Rectal smooth muscle tissue (tissue), 1 donor: Measurements from ENCODE around the gene NUDT17.
A peak's percentile ranks its signal among the peaks of the same experiment; 100 is the strongest.
"Not testable (repeated sequence)": the region's sequence is repeated elsewhere in the genome, so short reads cannot be mapped to it uniquely, and the experiment has no call there.

ENCODE experiments used
- H3K27ac ChIP-seq: one replicate; pipeline ENCODE4 v1.7.0; 2013; ENCODE audit warnings: low read depth, low read length, inconsistent platforms
- H3K27me3 ChIP-seq: one replicate; pipeline ENCODE4 v1.7.0; 2013; ENCODE audit warnings: low read length; ENCODE audit not compliant: control insufficient read depth, insufficient read depth
- H3K36me3 ChIP-seq: one replicate; pipeline ENCODE4 v1.7.0; 2013; ENCODE audit warnings: low read length; ENCODE audit not compliant: control insufficient read depth, insufficient read depth
- H3K4me1 ChIP-seq: one replicate; pipeline ENCODE4 v1.7.0; 2013; ENCODE audit warnings: low read length; ENCODE audit not compliant: control insufficient read depth, insufficient read depth
- H3K4me3 ChIP-seq: one replicate; pipeline ENCODE4 v1.7.0; 2013; ENCODE audit warnings: low read length
- H3K9ac ChIP-seq: one replicate; pipeline ENCODE4 v1.7.0; 2013; ENCODE audit warnings: low read length

Gene NUDT17

GRCh38 chr1:145845514-145846161 is at the start of gene NUDT17:
NUDT17 (plus strand) TSS chr1:145845630; CDS start chr1:145845641, 11 bp downstream.
- H3K27ac ChIP-seq, result peak within 1 kb of the TSS; percentile 53
- H3K9ac ChIP-seq, result peak within 1 kb of the TSS; percentile 28
- peaks cover 26% of the 10 kb centered on the region for H3K36me3 ChIP-seq
- H3K4me3 ChIP-seq, result peak within 1 kb of the TSS; percentile 62
- H3K4me1 ChIP-seq, result no peaks in the 10 kb centered on the region
- H3K27me3 ChIP-seq, result no peaks in the 10 kb centered on the region

- Histone ChIP-seq H3K4me3 (no peak overlapping the region), H3K36me3 (peaks cover 3% of the 10 kb centered on the region), H3K27ac (no peak overlapping the region), H3K9ac (no peak overlapping the region), H3K27me3 (no peaks in the 10 kb centered on the region), H3K4me1 (no peaks in the 10 kb centered on the region)
These were observed 48.7 kb upstream of the NUDT17 start for GRCh38 chr1:145796753-145797152.

GRCh38 chr1:145799806-145800205 is 45.6 kb upstream of the NUDT17 start:
- Histone ChIP-seq H3K9ac (no peak overlapping the region), H3K27ac (no peak overlapping the region), H3K4me1 (no peaks in the 10 kb centered on the region), H3K4me3 (no peak overlapping the region), H3K36me3 (no peaks in the 10 kb centered on the region), H3K27me3 (no peaks in the 10 kb centered on the region)

GRCh38 chr1:145804235-145805045 is 41.0 kb upstream of the NUDT17 start:
- Histone ChIP-seq H3K27ac (no peak overlapping the region), H3K4me1 (no peaks in the 10 kb centered on the region), H3K27me3 (no peaks in the 10 kb centered on the region), H3K4me3 (no peak overlapping the region), H3K36me3 (no peaks in the 10 kb centered on the region), H3K9ac (no peak overlapping the region)

- H3K9ac ChIP-seq, result no peak overlapping the region
- H3K36me3 ChIP-seq, result no peaks in the 10 kb centered on the region
- no peak overlapping the region for H3K27ac ChIP-seq
- no peaks in the 10 kb centered on the region for H3K27me3 ChIP-seq
- no peaks in the 10 kb centered on the region for H3K4me1 ChIP-seq
- no peak overlapping the region for H3K4me3 ChIP-seq
These were observed 40.4 kb upstream of the NUDT17 start for GRCh38 chr1:145805057-145805456.

GRCh38 chr1:145806408-145806807 is 39.0 kb upstream of the NUDT17 start:
- no peak overlapping the region for H3K9ac ChIP-seq
- H3K4me3 ChIP-seq, result no peak overlapping the region
- H3K36me3 ChIP-seq, result no peaks in the 10 kb centered on the region
- no peaks in the 10 kb centered on the region for H3K4me1 ChIP-seq
- H3K27ac ChIP-seq, result no peak overlapping the region
- no peaks in the 10 kb centered on the region for H3K27me3 ChIP-seq

- no peaks in the 10 kb centered on the region for H3K27me3 ChIP-seq
- no peak overlapping the region for H3K27ac ChIP-seq
- H3K4me3 ChIP-seq, result no peak overlapping the region
- H3K9ac ChIP-seq, result no peak overlapping the region
- H3K36me3 ChIP-seq, result no peaks in the 10 kb centered on the region
- no peaks in the 10 kb centered on the region for H3K4me1 ChIP-seq
These were observed 38.6 kb upstream of the NUDT17 start for GRCh38 chr1:145806844-145807243.

GRCh38 chr1:145812977-145813810 is 32.2 kb upstream of the NUDT17 start:
- H3K27me3 ChIP-seq, H3K4me3 ChIP-seq, H3K36me3 ChIP-seq, H3K9ac ChIP-seq, H3K27ac ChIP-seq, H3K4me1 ChIP-seq: not testable (repeated sequence)

GRCh38 chr1:145818095-145818494 is 27.3 kb upstream of the NUDT17 start:
- H3K9ac ChIP-seq, H3K27me3 ChIP-seq, H3K4me3 ChIP-seq, H3K27ac ChIP-seq, H3K36me3 ChIP-seq, H3K4me1 ChIP-seq: not testable (repeated sequence)

GRCh38 chr1:145822779-145823331 is 22.6 kb upstream of the NUDT17 start:
- peaks cover 13% of the 10 kb centered on the region for H3K36me3 ChIP-seq
- not testable (repeated sequence) for H3K27me3 ChIP-seq, H3K4me1 ChIP-seq, H3K4me3 ChIP-seq, H3K27ac ChIP-seq, H3K9ac ChIP-seq

GRCh38 chr1:145823565-145824498 is 21.6 kb upstream of the NUDT17 start, which contains the start of the genes POLR3C and RNF115:
POLR3C (plus strand) TSS chr1:145824200; CDS start chr1:145825777, 1,577 bp downstream.
RNF115 (minus strand) TSS chr1:145824095; CDS start chr1:145823873, 222 bp downstream.
- Histone ChIP-seq H3K27ac (peak within 1 kb of the TSS; percentile 76), H3K4me1 (peaks cover 3% of the 10 kb centered on the region), H3K4me3 (peak within 1 kb of the TSS; percentile 97), H3K9ac (peak within 1 kb of the TSS; percentile 83), H3K27me3 (no peaks in the 10 kb centered on the region), H3K36me3 (peaks cover 18% of the 10 kb centered on the region)
